IPS DF 19.7 (cell line): ENCODE data around the gene GLS.
"Not testable (repeated sequence)": the region's sequence is repeated elsewhere in the genome, so short reads cannot be mapped to it uniquely, and the experiment has no call there.

ENCODE experiments used
- DNase-seq: peaks from one replicate; pipeline ENCODE4 v3.0.0-alpha.2; 2013; ENCODE audit warnings: low read depth, low spot score

GLS gene

DNA sequence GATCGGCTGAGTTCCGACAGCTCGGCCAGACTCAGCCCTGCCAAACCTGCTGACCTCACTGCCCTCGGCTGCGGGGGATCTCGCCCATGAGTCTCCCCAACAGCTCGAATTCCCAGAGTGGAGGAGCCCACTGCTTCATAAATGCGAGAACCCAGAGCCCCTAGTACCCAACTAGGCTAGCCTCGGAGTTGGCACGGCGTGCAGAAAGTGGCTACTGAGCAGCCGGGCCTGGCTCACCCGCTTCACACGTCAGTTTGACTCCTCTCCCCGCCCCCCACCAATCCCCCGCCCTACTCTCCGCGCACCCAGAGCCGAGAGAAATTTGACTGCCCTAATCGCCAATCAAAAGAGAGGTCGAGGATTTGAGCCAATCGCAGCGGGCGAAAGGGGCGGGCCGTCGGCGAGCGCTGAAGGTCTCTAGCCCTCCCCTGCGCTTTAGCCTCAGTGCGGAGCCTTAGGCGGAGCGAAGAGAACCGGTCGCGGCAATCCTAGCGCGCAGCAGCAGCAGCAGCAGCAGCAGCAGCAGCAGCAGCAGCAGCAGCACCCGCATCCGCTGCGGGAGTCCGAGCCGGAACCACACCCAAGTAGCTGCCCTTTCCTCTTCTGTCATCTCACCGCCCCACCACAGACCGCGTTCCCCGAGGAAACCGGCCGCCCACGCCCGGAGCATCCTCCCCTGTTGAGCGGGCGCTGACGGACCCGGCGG is at the start of gene GLS:
GLS (plus strand) TSS at position 444 of the 706 bp plus-strand sequence. CDS start 264 bp downstream, outside the sequence.
- DNase-seq = no peak

DNA sequence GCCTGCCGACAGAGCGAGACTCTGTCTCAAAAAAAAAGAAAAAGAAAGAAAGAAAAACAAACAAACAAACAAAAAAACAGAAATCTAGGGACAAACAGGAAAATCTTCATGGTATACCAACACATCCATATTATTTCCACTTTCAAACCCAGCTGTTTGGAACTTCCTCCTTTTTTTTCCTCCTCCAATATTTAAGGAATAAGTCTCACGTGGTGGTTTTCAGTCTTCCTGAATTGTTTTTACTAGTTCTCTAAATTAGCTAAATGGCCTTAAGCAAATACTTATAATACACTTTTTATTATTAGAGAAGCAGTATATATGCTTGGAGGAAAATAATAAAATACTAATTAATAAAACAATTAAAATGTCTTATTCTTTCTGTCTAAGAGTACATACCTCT is 48.7 kb upstream of the GLS start:
- DNase-seq = no peak

DNA sequence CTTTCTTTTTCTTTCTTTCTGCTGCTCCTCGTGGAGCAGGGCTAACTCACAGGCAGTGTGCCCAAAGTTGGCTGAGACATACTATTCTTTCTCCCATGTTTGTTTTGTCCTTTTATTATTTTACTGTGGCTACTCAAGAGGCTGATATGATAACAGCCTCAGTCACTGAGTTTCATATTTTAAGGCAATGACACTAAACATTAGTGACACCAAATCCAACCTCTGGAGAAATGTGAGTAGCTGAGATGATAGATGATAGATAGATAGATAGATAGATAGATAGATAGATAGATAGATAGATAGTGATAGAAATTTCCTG is 45.8 kb upstream of the GLS start:
- no peak for DNase-seq

DNA sequence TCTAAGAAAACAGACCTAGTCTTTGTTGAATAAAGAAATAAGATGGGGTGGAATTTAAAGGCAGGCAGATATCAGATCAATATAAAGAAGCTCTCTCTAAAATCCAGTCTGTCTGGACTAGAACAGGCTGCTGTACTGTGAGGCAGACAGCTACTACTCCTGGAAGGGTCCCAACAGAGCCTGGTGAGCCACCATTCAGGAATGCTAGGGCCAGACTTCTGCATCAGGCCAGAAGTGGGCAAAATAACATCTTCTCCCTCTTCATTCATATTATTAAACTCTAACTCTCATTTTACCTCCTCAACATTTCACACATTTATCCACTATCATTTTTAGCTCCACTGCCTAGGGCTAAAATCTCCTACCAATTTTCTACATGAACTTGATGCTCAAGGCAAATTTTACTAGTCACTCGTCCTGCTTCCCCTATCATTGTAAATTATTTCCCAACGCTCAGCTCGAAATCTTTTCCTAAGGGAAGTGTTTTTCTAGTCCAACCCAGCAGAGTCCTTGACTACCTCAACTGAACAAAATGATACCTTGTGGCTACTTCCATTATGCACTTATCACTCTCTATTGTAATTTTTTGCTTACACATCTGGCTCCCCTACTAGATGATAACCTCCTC is 45.2 kb upstream of the GLS start:
- DNase-seq = no peak

DNA sequence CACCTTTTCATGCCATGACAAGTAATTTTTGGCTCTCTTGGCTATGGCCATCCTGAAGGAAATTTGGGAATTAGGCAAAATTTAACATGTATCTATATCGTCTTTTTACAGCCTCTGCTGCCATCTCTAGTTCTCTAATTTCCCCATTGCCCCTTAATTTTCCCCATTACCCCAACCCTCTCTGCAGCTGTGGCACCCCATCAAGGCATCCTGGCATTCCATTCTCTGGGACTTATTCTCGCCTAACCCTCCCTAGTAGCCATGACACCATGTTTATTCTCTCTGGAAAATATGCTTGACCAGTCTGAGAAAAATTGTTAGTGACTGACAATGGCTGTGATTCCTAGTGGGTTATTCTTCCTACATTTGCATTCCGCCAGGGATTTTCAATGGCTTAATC is 43.9 kb upstream of the GLS start:
- no peak for DNase-seq

DNA sequence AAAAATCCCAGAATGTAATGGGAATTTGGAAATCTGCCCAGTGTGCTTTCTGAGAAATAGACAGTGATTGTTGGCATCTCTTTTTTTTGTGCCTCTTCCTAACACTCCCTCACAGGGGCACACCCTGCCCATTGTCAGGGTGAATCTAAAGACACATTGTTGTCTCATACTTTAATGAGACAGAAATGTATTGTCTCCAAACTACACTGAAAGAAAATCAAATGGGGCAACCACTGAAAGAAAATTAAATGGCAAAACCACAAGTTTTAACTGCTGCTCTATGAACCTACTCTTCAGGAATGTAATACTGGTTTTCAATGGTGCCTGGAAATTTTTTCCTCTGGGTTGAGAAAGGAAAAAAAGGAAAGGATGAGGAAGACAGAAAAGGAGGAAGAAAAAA is 43.2 kb upstream of the GLS start:
- DNase-seq = no peak

DNA sequence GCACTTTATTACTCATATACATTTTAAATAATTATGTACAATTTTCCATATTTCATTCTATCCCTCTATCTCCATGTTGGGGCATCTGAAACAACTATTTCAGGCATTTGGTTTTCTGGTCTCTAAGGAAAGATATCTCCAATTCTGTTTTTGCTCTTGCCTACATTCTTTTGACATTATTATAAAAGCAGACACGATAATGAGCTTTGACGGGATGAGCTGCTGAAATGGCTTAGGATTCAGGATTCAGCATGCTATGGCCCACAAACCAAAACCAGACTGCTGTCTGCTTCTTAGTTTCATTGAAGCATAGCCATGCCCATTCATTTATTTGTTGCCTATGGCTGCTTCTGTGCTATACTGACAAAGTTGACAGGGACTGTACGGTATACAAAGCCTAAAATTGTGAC is 42.7 kb upstream of the GLS start:
- DNase-seq = no peak

DNA sequence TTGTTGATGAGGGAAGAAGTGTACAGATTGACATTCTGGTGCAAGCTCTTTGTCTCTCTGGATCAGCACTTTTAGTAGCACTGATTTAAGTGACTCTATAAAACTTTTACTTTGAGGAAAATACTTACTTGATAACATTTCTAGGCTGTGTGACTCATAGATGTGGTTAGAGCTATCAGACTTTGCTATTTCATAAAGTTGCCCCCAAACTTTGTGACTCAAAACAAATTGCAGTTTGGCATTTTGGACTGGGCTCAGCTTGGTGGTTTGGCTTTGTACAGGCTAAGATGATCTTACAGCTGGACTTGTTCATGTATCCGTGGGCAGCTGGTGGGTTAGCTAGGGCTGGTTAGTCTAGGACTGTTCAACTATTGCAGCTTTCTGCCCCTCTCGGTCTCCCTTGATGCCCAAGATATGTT is 42.1 kb upstream of the GLS start:
- DNase-seq = no peak

DNA sequence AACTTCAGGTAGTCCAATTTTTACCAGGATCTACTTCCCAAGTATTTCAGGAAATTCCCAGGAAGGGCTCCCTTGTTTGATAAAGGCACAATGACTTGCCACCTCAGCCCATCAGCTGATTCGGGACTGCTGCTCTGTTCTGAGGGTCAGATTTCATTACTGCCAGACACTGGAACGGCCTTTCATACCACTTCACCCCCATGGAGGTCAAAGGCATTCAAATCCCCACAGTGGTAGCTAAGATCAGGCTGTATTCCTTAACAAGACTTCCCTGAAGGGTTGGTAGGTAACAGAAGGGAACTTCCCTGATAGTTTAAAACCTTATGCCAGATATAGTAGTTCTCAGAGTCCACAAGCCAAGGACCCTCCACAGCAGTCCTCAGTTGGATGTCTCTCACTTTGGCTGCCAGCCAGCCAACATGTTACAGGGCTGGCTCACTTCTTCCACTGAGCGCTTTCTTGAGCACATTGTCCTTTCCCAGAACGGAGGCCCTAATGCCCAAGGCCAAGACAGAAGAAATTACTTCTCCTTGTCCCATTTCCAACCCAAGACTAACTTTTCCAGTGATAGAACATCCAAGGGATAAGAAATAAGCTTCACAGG is 40.0 kb upstream of the GLS start:
- no peak for DNase-seq

DNA sequence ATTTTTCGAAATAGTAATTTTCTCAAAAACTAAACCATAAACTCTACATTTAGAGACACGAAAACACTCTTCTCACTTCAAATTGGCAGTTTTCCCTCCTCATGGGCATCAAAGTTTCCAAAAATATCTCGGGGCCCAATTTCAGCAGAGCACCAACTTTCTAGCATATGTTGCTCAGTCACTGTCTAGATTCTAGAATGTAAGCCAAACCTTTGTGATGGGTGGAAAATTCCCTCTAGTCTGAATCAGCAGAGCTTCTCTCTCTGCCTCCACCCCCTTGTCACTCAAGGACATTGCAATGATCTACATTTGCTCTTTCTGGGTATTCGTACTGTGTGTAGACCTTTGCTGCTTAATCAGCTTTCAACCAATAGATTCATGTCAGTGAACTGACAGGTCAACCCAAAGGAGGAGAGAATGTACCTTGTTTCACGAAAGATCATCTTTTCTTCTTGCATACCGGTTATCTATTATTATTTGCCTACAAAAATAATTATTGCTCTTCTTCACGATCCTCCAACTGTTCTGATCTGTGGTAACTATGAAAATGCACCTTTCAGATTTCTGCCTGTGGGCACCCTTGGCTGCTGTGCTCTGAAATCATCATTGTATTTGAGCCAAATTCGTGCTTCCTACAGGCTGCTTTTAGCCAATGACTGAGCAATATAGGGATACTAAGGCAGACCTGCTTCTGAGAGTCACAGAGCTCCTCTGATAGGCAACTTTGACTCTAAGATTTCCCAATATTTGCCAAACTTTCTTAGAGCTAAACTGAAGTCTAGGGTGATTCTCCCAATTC is 38.7 kb upstream of the GLS start:
- DNase-seq = no peak

DNA sequence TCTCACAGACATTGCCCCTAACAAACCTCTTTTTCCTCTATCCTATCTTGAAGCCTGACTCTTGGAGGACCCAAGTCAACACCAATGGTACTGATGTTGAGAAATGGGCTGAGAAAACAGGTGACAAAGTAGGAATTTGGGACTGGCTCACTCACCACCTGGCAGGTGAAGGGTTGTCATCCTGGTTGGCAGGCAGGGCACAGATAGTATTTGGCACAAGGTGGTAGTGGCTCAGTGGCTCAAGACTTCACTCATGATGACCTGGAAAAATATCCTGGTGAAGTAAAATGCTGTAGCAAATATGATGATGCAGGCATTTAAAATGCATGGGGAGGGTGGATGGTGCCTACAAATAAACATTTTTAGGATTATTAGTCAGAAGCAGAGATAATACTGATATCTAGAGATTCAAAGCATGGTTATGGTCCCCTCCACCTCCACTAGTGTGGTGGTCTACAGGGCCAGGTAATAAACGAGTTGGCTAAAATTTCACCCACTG is 38.0 kb upstream of the GLS start:
- DNase-seq = no peak

DNA sequence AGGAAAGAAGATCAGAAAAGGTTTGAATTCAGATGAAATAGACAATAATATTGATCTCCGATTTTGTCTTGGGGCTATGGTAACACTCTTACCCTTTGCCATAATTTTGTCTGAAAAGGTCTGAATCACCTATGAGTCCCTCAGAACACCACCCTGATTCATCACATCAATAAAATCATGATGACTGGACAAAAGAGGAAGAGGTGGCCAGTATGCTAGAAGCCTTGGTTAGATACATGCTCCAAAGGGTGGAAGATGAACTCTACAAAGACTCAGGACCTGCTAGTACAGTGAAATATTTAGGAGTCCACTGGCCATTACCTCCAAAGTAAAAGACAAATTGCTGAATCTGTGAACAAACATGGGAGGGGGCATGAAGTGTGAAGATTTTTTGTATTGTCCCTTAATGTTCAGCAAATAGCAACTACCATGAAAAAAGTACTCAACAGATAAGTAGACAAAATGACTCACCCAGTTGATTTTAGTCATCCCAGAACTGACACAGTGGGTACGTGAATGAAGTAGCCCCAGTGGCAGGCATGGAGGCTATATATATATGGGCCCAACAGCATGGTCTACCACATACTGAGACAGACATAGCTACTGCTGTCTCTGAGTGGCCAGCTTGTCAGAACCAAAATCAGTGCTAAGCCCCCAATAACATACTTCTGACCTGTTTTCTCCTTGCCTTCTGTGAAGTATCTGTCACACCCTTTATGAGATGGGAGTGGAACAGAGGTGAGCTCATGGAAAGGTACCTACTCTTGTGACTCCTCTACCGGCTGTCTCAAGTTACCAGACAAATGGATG is 36.5 kb upstream of the GLS start:
- no peak for DNase-seq

DNA sequence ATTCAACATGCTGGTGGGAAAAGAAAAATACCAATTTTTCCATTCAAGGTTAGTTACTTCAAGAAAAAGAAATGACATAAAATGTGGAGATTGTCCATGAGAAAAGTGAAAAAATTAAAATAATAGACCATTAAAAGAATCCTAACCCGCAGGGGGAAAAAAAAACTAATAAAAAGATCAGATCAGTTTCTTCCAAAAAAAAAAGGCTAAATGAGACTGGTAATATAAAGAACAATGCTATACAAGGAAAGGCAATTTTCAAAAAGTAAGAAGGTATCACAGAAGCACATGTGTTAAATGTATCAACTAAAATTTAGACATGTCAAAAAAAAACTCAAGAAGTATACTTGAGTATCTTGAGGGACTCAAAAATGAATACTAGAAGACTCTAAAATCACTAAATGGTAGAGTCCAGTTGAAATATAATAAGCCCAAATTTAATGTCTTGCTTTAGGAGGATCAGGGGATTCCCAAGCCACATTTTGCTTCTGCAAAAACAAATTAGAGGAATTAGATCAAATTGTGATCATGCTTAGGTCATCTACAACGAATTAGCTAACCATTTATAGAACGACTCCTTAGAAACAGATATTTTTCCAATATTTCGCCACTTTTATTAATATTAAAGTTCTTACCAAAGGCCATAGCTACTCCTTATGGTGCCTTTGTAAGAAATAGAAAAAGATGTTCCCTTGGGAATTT is 35.8 kb upstream of the GLS start:
- DNase-seq = no peak

DNA sequence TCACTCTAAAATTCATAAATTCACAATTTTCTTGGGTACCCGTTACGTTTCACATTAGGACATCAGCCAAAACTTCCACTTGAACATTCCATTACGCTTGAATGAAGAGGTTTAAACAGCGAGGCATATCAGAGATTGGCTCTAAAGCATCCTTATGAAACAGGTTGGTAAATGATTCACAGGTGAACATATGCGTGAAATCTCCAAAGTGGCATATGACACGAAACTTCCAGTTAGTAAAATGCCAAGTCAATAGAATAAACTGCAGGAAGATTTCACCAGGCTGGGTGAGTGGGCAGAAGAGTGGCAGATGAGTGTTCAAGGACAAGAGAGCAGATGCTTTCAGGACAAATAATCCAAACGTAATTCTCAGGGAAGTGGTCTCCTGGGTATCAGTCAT is 33.9 kb upstream of the GLS start:
- no peak for DNase-seq

DNA sequence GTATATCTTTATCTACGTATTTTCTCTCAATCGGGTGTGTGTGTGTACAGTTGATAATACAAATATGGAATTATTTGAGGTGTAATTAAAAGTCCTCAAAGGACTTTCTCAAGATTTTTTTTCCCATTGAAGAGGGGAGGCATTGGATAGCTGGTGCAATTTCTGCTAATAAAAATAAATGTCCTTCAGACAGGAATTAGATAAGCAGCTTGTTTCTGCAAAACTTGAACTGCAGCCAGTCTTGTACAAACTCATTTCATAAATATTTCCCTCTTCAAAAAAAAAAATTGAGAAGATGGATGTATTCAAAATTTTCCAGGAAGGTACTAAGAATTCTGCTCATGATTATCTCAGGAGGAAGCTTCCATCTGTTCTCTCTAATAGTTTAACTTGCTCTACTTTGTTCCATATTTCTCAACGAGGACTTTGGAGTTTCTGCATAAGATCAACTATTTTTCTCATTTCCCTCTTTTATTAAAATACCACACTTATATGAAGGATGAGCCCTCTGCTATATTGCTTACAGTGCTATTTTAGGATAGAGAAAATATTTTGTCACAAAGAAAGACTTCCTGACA is 33.0 kb upstream of the GLS start:
- no peak for DNase-seq

DNA sequence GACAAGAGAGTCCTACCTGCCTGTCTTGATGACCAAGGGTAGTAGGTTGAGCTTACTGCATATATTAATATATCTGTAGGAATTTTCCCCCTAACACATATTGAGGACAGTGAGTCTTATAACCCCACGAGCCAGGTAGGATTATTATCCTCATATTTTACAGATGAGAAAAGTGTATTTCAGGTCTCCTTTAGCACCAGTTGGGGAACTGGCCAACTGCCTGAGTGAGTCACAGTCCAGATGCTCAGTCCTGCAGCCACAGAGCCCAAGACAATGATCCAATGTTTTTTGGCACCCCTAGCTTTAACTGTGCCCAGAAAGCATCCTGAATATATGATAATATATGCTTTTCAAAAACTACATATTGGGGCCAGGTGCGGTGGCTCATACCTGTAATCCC is 30.8 kb upstream of the GLS start:
- DNase-seq = no peak

DNA sequence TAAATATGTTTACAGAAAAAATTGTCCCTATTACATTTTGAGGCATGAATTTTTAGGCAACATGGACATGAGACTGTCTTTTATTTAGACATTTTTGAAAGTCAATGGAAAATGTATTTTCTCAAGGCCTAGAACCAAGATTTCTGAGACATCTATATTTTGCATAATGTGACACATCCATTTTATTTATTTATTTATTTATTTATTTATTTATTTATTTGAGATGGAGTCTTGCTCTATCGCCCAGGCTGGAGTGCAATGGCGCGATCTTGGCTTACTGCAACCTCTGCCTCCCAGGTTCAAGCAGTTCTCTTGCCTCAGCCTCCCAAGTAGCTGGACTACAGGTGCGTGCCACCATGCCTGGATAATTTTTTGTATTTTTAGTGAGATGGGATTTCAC is 27.6 kb upstream of the GLS start:
- DNase-seq = not testable (repeated sequence)

DNA sequence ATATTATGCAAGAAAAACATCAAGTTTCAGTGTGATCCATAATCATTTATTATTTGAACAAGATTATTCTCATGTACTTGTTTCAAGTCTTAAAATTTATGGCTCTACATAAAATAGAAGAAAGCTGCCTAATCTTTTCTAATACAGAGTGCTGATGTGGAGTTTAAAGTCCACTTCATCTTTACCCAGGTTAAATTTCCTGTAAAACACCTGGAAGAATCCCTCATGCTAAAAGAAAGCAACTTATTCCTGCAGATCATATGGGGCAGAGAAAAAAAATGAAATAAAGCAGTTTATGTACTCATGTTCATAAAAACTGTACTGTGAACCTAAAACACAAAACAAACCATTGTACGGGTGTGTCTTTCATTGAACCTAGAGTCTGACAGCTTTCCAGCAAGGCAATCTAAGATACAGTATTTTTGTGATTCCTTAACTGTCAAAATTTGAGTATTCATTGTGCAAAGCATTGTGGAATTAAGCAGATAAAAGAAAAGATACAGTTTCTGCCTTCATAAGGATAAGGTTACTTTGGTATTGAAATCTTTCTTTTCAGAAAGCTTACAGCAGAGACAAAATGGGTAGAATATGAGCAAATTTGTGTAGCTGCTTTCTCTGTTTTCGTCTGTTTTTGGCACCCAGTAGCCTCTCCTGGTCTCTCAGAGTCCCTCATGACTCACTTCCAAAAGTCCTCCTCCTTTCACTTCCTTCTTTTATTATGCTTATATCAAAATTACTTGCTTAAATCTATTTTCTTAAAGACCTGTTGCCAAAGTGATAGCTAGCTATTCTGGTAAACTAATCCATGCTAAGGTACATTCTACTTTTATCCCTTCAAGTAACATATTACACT is 26.9 kb upstream of the GLS start:
- no peak for DNase-seq

DNA sequence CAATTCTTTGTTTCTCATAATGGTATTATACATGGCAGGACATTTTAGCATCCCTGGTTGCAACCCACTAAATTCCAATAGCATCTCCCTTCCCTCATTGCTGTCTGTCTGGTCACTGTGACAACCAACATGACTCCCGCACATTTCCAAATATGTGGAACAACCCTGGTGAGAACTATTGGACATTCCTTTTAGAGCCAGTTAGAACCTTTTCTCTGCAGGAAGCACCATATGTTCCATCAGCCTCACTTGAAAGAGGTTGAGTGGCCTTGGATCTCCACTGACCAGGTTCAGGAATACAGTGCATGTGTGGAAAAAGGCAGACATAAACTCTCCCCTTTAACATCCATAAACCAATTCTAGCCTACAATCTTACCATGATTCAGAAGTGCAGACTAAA is 25.9 kb upstream of the GLS start:
- no peak for DNase-seq

DNA sequence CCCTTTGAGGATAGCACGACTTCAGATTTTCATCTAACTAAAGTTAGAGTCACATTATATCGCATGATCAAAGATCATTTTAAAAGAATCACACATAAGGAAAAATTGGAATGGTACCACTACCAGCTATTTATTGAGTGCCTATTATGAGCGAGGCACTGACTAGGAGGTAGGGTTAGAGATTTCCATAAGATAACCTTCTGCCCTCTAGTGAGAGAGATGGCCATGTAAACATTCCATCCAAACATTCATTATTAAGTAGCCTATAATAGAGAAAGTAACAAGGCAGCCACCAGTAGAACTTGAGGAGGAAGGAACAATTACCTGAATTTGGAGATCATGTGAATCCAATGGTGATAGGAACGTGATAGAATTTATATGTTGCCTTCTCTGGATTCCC is 25.4 kb upstream of the GLS start:
- no peak for DNase-seq
